Measurements from ENCODE around the gene USP6NL.

DNA sequence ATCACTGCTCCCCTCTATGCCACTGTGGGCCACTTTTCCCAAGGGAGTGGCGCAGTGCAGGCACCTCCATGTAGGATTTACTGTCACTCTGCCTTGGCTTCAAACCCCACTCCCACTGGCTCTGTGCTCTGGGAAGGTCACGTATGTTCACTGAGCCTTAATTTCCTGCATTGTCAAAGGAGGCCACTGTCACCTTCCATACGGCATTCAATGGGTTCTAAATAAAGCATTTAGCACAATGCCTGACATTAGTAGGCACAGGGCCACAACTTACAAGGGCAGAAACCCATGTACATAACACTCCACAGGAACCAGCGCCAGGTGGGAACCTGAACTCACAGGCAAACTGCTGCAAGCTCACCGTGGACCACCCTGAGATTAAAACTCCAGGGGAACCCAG is 196.4 kb downstream of the USP6NL start:
- no peak for TF ChIP-seq CHD7 (IDR thresholded peaks at IDR 0.05; ENCODE audit: low read depth, low read length)
- TF ChIP-seq DIDO1 (tag; IDR thresholded peaks at IDR 0.05; ENCODE audit: low read depth): no peak
- TF ChIP-seq NFE2L1 (tag; IDR thresholded peaks at IDR 0.05; ENCODE audit: borderline replicate concordance, low read depth): no peak
- no peak for TF ChIP-seq CTCF (IDR thresholded peaks at IDR 0.05 in 2 of 3, conservative IDR thresholded peaks at IDR 0.05 in 1 of 3; ENCODE audit: insufficient read depth in 2 of 3, low read depth in 1 of 3, low read length in 3 of 3)
- TF ChIP-seq TRIM28 (IDR thresholded peaks at IDR 0.05): no peak
- TF ChIP-seq MEF2A (IDR thresholded peaks at IDR 0.05; ENCODE audit: control insufficient read depth, low read depth, low read length): no peak
- TF ChIP-seq, protein P1, sequence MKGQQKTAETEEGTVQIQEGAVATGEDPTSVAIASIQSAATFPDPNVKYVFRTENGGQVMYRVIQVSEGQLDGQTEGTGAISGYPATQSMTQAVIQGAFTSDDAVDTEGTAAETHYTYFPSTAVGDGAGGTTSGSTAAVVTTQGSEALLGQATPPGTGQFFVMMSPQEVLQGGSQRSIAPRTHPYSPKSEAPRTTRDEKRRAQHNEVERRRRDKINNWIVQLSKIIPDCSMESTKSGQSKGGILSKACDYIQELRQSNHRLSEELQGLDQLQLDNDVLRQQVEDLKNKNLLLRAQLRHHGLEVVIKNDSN (CRISPR knock-in tag; IDR thresholded peaks at IDR 0.05): no peak
- TF ChIP-seq ZNF134 (CRISPR knock-in tag; conservative IDR thresholded peaks at IDR 0.05): no peak
- TF ChIP-seq SREBF2 (CRISPR knock-in tag; IDR thresholded peaks at IDR 0.05): no peak
- TF ChIP-seq, protein P2, sequence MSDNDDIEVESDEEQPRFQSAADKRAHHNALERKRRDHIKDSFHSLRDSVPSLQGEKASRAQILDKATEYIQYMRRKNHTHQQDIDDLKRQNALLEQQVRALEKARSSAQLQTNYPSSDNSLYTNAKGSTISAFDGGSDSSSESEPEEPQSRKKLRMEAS (CRISPR knock-in tag; IDR thresholded peaks at IDR 0.05): no peak
